ENCODE measurements around the gene CCDC78. TPM values are rescaled to one million over a fixed set of nuclear protein-coding genes. Genes with fewer than 3 reads are reported as not detected.

The CCDC78 gene
- total RNA-seq, 1 donor from 2014 or later, result 0.50 TPM

DNA sequence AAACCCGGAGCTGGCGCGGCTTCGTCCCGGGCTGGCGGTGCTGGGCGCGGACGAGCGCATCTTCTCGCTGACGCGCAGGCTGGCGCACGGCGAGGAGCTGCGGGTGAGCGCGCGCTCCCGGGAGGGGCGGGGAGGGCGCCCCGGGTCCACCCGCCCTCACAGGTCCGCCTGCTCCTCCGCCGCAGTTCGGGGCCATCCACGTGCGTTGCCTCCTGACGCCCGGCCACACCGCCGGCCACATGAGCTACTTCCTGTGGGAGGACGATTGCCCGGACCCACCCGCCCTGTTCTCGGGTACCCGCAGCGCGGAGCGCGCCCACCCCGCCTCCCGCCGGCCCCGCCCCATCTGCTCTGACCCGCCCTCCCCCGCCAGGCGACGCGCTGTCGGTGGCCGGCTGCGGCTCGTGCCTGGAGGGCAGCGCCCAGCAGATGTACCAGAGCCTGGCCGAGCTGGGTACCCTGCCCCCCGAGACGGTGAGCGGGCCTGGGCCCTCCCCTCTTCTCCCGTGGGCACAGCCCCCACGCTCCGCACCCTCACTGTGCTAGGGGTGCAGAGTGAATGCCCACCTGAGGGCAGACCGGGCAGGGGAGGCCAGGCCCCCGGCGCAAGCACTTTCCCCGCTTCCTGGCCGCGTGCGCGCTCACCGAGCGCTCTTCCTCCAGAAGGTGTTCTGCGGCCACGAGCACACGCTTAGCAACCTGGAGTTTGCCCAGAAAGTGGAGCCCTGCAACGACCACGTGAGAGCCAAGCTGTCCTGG, 2.1 kb upstream of the CCDC78 start:
- ATAC-seq, result peak; percentile 49
- DNase-seq, result peak; percentile 76
- intact Hi-C loops (cut with micrococcal nuclease), result no loop called here

DNA sequence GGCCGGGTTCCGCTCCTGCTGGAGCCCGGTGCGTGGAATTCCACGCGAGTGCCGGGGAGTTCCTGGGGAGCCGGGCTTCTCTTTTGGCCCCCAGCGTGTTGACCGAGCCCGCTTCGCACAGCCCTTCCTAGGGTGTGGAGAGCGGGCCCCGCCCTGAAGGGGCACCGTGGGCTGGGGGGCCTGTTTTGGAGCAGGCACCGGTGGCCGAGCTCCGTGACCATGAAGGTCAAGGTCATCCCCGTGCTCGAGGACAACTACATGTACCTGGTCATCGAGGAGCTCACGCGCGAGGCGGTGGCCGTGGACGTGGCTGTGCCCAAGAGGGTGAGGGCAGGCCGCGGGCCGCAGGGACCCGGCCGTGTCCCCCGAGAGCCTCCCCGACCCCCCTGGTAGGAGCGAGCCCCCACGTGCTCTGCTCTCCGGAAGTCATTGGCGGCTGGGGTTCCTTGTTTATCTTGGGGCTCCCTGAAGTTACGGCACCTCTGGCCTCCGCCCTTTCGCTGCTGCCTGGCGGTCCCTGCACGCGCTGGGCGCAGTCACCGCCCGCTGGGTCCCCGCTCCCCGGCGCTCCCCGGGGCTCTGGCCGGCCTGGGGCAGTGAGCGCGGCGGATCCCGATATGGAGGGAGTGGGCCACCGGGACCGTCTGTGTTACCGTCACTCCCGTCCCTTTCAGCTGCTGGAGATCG, 1.2 kb upstream of the CCDC78 start:
- intact Hi-C loops (cut with micrococcal nuclease), result no loop called here
- ATAC-seq, result peak; percentile 9
- no peak for DNase-seq

DNA sequence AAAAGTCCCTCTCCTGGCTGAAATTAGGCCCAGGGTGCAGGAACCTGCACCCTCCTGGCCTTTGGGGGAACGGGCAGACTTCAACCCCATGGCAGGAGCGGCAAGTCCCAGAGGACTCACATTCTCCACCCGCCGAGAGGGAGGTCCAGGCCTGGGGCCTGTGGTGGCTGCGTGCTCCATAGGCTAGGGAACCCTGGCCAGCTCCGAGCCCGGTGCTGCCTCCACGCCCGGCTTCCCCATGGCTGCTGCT, 130 bp downstream of the CCDC78 start:
- ATAC-seq, result no peak
- DNase-seq, result no peak
- intact Hi-C loops (cut with micrococcal nuclease), result no loop called here

DNA sequence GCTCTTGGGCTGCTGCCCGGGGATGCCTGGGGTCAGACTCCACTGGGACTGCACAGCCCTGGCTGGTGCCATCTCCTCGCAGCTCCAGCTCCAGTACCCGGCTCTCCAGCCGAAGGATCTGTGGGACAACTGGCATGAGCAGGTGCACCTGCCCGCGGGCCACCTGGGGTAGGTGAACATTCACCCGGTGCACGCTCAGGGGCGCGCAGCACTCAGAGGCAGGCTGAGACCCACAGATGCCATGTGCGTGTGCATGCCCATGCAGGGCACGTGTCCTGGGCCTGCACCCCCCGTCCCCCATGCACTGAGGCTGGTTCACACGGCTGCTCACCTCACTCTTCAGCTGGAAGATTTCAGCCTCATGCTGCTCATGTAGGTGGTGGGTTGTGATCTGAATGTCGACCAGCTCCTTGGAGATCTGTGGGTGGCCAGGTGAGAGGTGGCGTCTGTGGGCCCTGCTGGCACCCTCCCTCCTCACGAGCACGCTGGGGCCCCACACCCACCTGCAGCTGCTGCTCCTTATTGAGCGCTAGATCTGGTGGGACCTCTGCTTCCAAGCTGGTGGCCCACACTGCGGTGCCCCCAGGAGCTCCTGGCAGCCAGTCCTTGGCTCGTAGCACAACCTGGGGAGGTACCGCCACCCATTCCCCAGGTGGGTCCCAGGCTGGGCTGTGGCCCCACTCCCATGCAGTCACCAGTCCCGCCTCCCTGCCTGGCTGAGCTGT, 618 bp downstream of the CCDC78 start:
- no peak for DNase-seq
- intact Hi-C loops (cut with micrococcal nuclease), result no loop called here
- ATAC-seq, result no peak

DNA sequence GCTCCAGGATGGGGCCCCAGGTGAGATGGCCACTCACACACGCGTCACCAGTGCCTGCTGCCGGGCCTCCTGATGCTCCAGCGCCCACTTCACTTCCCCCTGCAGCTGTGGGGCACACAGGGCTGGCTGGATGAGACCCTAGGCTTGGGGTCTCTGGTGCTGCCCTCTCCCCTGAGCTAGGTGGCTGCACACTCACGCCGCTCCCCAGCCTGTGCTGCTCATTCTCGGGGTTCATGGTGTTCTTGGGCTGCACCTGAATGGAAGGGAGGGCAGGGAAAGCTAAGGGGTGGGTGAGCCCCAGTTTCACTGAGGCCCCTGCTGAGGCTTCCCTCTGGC, 1.2 kb downstream of the CCDC78 start:
- no peak for DNase-seq
- intact Hi-C loops (cut with micrococcal nuclease), result no loop called here
- ATAC-seq, result no peak

DNA sequence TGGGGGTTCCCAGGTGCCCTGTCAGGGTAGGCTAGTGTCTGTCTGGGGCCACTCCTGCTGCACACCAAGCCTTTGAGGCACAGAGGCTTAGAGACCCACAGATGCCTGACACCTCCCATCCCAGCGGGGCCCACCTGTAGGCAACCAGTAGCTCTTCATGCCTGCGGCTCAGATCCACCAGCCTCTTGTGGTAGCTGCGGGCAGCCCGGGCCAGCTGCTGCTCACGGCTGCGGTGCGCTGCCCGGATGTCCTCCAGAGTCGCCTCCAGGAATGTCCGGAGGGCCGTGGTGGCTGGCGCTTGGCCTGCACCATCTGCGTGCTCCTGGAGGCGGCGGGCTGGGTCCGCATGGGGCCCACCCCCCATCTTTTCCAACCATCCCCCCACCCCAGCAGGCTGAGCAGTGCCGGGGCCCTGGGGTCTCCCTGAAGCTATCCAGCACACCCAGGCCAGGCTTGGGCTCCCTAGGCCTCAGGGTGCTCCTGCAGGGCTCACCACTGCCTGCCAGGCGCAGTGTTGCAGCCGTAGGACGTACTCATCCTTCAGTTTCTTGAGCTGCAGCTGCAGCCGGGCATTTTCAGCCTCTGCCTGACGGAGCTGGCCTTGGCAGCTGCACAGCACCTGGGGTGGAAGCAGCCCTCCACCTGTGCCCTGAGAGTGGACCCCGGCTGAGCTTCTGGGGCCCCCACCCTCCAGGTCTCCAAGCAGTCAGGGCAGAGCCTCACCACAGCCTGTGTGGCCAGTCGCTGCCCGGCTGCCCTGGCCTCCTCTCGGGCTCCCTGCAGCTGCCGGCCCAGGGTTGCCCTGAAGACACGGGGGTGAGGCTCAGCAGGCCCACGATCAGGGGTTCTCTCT, 1.8 kb downstream of the CCDC78 start:
- intact Hi-C loops (cut with micrococcal nuclease), result no loop called here
- DNase-seq (no peak), ATAC-seq (no peak)

DNA sequence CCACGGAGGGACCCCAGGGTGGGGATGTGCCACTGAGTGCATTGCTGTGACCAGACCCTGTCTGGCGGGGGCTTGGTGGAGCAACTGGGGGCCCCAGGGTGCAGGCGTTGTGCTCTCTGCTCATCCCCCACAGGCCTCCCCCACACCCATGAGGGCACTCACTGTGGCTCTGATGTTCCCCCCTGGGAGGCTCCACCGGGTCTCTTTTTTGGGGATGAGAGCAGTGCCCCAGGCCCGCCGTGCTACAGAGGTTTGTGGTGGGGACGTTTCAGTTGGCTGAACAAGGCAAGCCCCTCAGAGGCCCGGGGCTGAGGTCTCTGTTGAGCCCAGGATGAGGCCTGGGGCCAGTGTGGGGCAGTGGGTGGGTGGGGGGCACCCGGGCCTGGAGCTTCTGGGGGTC, 2.5 kb downstream of the CCDC78 start:
- intact Hi-C loops (cut with micrococcal nuclease), result no loop called here
- no peak for ATAC-seq
- no peak for DNase-seq

DNA sequence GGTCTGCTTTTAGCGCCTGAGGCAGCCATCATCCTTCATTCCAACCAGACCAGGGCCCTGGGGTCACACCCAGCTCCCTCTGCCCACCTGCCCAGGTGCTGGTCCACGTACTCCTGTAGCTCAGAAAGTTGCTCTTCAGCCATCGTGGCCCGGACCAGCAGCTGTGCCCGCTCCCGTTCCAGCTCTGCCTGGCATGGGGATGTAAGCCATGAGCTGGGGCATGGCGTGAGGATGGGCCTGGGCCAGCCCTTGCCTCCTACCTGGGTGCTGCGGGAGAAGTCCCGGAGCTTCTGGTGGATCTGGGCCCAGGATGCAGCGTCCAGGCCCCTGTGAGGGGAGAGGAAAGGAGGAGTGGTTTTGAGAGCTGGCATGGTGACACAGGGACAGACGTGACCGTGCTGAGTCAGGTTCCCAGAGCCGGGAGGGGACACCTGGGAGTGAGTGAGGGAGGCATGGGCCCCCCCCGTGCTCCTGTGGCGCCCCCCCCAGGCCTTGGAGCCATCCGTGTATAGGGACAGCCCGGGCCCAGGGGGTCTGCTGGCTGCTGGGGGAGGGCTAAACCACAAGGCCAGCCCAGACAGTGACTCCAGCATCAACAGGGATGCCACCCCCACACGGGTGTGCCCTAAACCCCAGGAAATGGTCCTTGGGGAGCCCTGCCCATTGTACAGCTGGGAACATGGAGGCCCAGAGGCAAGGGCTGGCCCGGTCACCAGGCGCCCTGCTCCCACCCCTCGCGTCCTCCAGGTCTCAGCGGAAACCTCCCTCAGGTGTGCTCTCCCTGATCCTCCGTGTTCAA, 3.2 kb downstream of the CCDC78 start:
- intact Hi-C loops (cut with micrococcal nuclease), result no loop called here
- no peak for ATAC-seq

DNA sequence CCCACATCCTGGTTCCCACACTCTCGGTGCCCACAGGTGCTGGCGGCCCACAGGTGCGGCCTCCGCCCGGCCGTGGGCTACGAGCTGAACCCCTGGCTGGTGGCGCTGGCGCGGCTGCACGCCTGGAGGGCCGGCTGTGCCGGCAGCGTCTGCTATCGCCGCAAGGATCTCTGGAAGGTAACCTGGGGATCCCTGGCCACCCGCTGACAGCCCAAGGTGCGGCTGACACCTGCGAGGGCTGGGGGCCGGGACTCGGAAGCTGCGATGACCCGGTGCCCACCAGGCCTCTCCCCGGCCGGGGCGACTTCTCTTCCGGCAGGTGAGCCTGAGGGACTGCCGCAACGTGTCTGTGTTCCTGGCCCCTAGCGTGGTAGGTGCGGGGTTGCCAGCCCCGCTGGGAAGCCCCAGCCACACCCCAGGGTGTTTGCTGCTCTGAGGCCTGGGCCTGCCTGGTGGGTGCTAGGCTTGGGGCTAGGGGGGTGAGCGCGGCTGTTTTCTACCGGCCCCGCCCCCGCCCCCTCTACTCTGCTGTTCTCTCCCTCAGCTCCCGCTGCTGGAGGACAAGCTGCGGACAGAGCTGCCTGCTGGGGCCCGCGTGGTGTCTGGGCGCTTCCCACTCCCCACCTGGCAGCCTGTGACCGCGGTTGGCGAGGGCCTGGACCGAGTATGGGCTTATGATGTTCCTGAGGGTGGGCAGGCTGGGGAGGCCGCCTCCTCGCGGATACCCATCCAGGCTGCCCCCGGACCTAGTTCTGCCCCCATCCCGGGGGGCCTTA, 4.3 kb downstream of the CCDC78 start:
- ATAC-seq, result no peak
- DNase-seq, result no peak
- intact Hi-C loops (cut with micrococcal nuclease), result no loop called here

More for the DNA sequence above, 3.2 kb downstream of the CCDC78 start:
- no peak for DNase-seq

DNA sequence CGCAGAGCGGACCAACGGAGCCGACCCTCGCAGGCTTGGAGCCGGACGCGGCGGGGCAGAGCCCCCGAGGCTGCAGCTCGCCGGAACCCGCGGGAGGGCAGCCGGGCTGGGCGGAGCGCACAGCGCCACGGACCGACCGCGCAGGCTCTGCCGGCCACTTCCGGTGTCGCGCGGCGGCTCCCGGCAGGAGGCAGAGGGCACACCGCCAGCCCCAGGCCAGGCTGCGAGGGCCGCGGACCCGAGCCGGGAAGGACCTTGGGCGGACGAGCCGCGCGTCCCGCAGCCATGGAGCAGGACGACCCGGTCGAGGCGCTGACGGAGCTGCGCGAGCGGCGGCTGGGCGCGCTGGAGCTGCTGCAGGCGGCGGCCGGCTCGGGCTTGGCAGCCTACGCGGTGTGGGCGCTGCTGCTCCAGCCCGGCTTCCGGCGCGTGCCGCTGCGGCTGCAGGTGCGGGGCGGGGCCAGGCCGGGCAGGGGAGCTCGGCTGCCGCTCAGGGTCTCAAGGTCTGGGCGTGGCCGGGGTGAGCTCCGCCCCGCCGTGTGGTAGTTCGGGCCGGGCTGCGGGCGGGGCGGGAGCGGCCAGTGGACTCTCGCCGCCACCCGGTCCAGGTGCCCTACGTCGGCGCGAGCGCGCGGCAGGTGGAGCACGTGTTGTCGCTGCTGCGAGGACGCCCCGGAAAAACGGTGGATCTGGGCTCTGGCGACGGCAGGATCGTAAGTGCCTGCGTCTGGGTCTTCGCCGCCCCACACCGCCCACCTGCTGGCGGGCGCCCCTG, 5.1 kb downstream of the CCDC78 start, which contains the start of gene ANTKMT:
TSS of gene ANTKMT (plus strand) at position 157 of the 775 bp plus-strand sequence. CDS start at position 286, 129 bp downstream.
- intact Hi-C loops (cut with micrococcal nuclease), result no loop called here
- peak; percentile 90 for DNase-seq
- ATAC-seq, result peak; percentile 90

DNA sequence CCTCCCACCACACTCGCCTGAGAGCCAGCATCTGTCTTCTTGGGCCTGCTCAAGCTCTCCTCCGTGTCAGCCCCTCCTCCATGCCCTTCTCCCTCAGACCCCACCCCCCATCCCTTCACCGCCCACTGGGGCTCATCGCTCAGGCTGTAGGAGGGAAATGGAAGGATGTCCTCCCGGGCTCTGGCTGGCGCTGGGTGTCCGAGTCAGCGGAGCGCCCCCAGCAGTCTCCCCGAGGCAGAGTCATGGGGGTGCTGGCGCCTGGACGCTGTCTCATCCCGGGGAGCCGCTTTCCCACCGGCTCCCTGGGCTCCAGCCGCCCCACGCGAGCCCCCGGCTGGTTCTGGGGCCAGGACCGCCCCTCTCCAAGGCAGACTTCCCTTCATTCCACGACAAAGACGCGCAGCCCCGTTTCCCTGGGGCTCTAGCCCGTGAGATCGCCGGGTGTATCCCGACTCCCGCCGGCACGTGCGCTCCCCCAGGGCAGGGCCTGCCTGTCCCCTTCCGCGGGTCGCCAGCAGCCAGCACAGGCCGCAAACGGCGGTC, 5.7 kb downstream of the CCDC78 start:
- peak; percentile 57 for DNase-seq
- peak; percentile 62 for ATAC-seq
- intact Hi-C loops (cut with micrococcal nuclease), result no loop called here

DNA sequence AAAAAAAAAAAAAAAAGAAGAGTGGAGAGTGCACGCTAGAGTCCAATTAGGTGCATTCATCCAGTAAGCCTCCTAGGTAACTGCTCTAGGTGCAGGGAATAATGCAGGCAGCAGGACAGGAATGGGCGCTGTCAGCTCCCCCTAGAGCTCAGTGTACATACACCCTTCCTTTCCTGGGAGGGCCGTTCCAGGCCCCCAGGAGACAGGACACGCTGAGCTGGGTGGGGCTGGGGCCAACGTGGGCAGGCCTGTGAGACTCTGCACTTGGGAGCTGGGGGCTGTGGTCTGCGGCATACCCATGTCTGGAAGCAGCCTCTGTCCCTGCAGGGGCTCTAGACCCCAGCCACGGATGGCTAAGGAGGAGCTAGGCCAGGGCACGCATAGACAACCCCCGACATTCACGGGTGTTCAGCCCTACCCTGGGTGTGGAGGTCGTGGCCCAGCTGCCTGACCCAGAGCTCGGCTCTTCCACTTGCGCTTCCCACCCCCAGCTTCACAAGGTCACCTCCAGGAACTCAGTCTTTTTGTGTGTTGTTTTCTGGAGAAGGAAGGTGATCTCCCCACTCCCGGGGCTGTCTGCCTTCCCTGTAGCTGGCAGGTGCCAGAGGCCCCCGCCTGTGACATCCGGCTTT, 6.3 kb downstream of the CCDC78 start:
- no peak for DNase-seq
- intact Hi-C loops (cut with micrococcal nuclease), result no loop called here
- no peak for ATAC-seq

DNA sequence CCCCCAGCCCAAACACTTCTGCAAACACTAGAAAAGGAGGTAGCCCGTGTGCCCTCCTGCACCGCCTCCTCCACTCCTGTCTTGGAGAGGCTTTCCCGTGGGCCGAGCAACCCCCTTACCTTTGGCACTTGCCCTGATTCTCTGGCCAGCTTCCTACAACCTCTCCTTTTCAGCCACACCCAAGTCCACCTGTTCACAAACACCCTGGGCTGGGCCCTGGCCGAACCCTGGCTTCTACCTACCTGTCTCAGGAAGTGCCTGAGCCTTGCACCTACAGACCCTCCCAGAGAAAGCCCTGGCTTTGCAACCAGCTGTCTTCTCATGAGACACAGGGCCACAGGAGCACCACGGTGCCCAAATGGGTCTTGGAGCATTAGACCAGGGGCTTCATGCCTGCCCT, 7.3 kb downstream of the CCDC78 start:
- no peak for DNase-seq
- intact Hi-C loops (cut with micrococcal nuclease), result no loop called here
- no peak for ATAC-seq

DNA sequence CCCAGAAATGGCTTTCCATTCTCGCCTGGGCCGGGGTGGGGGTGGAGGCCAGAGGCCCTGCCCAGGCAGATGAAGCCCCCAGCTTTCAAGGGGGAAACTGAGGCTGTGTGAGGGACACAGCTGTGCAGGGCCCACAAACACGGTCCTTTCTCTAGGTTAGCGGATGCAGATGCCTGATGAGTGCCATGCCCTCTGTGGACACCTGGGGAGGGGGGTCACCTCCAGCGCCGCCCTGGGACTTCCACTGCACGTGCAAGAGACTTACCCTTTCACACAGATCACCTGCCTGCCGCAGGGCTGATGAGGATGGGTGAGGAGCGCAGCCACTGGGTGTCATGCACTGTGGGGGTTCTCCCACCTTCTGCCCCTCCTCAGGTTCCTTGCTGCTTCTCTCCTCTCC, 7.9 kb downstream of the CCDC78 start:
- no peak for ATAC-seq
- no peak for DNase-seq
- intact Hi-C loops (cut with micrococcal nuclease), result no loop called here

DNA sequence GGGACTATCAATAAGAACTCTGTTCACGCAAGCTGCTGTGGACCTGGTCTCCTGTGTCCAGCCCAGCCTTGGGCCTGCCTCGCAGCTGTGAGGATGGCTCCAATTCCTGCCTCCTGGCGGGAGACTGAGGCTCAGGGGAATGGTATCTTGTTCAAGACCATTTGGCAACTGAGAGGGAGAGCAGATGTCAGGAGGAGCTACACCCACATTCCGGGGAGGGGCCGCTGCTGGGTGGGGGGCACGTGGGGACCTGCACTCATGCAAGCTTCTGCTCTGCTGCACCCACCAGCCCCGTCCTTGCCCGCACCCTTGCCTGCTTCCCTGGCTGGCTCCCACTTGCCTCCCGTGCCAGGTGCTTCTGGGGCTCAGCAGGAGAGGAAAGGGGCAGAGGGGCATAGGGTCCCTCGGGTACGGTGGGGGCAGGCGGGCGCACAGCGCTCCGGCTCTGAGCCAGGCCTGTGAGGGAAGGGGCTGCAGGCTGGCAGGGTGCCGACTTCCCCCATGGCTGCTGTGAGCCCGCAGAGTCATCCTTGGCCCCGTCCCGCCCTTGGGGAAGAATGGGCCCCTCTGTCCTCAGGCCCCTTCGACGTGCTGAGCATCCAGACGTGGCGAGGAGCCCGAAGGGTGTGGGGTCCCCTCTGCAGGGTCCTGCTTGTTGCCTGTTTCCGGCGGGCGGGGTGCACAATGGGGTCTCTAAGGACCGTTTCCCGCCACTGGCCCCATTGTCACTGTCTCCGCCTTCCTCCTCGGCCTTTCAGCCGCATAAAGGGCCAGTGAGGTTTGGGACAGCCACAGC, 8.6 kb downstream of the CCDC78 start:
- ATAC-seq (no peak), DNase-seq (no peak)
- intact Hi-C loops (cut with micrococcal nuclease), result no loop called here

DNA sequence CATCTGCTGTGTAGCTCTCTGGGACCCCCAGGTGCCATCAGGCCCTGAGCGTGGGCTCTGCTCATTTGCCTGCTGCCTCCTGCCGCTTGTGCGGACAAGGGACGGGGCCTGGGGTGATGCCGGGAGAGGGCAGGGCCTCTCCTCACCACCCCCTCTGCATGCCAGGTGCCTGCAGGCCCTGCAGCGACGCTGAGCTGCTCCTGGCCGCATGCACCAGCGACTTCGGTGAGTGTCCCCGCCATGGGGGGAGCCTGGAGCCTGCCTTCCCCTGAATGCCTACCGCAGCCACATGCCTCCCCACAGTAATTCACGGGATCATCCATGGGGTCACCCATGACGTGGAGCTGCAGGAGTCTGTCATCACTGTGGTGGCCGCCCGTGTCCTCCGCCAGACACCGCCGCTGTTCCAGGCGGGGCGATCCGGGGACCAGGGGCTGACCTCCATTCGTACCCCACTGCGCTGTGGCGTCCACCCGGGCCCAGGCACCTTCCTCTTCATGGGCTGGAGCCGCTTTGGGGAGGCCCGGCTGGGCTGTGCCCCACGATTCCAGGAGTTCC, 9.4 kb downstream of the CCDC78 start:
- no peak for DNase-seq
- no peak for ATAC-seq
- intact Hi-C loops (cut with micrococcal nuclease), result no loop called here
